Right ventricle myocardium superior (tissue), 1 donor: Measurements from ENCODE around the gene P2RX2. TPM values are rescaled to one million over a fixed set of nuclear protein-coding genes. Genes with fewer than 3 reads are reported as not detected.
"Not testable (repeated sequence)": the region's sequence is repeated elsewhere in the genome, so short reads cannot be mapped to it uniquely, and the experiment has no call there.

Source experiments
- ATAC-seq: fragments of 200-7000 bp; cut with Tn5 transposase; one replicate; pipeline ENCODE4 v1.9.1; 2020; ENCODE audit warnings: mild to moderate bottlenecking; ENCODE audit not compliant: poor library complexity
- DNase-seq: peaks from one replicate; pipeline ENCODE4 v3.0.0-alpha.2; 2020
- intact Hi-C: fragments of 100-400 bp; cut with DNase I; formaldehyde crosslinking; loops from one replicate; pipeline ENCODE4 v1.11.2; 2022
- total RNA-seq: library from RNA; stranded (reverse); fragmentation: NEBNext Ultra II Directional; extraction: Animal tissue kit (Norgen Biotek cat#: 25700); gene quantifications from one replicate; pipeline ENCODE4 v1.2.1, GENCODE V29; 2021
- donor health status: DM: no; HTN: yes; CAD: no; lungs with severe emphysema.

Gene P2RX2
- total RNA-seq, 1 donor from 2014 or later = not detected

DNA sequence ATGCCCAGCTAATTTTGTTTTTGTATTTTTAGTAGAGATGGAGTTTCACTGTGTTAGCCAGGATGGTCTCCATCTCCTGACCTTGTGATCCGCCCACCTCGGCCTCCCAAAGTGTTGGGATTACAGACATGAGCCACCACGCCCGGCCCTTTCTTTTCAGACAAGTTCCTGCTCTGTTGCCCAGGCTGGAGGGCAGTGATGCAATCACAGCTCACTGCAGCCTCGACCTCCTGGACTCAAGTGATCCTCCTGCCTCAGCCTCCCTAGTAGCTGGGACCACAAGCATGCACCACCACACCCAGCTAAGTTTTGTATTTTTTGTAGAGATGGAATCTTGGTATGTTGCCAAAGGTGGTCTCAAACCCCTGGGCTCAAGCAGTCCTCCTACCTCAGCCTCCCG, 19.1 kb upstream of the P2RX2 start:
- ATAC-seq, DNase-seq, intact Hi-C loops: not testable (repeated sequence)

DNA sequence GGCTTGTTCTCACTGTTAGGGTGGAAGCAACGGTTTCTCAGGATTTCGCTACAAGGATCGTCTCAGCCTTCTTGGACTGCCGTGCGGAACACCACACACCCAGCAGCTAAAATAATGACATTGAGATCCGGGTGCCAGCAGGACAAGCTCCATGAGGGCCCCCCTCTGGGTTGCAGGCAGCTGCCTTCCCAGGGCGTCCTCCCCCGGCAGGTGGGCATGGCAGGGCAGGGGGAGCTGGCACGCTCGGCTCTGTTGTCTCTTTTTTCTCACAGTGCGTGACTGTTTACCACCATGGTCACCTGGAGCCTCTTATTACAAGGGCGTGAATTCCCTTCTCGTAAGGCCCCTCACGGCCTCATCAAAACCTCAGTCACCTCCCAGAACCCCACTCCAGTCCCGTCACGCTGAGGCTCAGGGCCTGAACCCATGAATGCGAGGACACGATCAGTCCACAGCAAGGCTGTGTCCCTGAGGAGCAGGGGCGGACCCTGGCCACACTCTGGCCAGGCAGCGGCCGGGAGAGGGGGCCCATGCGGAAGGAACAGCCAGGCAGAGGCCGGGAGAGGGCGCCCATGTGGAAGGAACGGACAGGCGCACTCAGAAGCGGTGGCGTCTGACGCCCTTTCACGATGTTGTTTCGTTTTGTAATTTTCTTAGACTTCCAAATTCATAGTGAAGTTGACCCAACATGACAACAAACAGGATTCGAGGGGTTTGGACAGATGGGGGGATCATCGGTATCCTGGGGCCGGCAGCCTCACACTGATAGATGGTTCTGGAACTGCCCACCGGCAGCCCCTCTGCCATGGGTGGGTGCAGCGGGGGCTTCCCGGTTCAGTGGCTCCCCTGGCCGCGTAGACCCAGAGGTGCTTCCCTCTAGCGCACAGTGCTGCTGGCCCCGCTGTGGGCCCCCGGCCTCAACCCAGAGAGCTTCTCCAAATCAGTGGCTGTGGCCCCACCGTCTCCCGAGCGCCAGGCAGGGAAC, 18.2 kb upstream of the P2RX2 start:
- DNase-seq = peak; percentile 85
- intact Hi-C loops = no loop called here
- peak; percentile 75 for ATAC-seq

DNA sequence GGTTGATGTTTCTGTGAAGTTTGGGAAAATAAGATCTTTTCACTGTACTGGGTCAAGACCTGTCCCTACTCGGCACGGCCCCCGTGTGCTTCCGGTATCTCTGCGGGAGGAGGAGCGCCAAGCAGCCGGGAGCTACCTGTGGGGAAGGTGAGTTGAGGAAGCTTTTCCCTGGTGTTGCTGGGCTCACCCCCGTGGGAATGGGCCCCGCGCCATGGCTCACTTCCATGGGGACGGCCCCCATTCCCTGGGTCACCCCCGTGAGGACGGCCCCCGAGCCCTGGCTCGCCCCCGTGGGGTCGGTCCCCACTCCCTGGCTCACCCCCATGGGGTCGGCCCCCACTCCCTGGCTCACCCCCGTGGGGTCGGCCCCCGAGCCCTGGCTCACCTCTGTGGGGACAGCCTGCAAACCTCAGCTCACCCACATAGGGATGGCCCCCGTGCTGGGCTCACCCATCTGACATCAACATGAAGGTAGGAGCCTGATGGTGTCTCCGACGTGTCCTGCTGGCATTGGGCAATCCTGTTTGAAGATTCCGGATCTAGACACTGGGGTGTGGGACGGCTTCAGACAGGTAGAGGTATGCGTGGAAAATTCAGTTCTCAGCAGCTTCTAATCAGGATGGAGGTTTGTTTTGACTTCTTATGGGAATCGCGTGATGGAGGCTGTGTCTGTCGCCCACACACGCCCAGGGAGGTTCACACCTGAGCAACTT, 17.2 kb upstream of the P2RX2 start:
- DNase-seq = no peak
- intact Hi-C loops = no loop called here
- ATAC-seq = no peak

DNA sequence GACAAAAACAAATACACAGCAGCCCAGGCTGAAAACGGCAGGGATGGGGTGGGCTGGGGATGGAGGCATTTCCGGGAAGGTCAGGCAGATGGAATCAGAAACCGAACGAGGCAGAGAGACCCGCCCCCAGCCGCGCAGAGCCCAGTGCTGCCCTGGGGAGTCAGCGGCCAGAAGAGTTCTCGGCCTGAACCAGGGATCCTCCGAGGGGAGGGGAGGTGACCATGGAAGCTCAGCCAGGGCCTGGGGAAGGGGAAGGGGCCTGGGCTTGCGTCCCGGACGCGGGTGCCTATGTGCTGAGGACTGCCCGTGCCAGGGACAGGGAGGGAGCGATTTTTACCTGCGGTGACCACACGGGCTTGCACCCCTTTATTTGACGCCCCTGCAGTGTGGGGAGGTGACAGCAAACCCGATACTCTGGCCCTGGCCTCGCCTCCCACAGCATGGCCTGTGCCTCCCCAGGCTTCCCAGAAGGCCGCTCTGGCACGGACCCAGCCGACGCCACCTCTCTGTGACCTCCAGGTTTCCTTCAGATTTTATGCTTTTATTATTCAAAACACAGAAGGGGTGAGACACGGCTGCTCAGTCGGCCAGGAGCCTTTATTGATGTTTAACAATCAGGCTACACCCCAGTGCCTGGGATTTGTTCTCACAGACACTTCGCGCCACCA, 15.9 kb upstream of the P2RX2 start:
- intact Hi-C loops = no loop called here
- ATAC-seq (no peak), DNase-seq (peak; percentile 63)

DNA sequence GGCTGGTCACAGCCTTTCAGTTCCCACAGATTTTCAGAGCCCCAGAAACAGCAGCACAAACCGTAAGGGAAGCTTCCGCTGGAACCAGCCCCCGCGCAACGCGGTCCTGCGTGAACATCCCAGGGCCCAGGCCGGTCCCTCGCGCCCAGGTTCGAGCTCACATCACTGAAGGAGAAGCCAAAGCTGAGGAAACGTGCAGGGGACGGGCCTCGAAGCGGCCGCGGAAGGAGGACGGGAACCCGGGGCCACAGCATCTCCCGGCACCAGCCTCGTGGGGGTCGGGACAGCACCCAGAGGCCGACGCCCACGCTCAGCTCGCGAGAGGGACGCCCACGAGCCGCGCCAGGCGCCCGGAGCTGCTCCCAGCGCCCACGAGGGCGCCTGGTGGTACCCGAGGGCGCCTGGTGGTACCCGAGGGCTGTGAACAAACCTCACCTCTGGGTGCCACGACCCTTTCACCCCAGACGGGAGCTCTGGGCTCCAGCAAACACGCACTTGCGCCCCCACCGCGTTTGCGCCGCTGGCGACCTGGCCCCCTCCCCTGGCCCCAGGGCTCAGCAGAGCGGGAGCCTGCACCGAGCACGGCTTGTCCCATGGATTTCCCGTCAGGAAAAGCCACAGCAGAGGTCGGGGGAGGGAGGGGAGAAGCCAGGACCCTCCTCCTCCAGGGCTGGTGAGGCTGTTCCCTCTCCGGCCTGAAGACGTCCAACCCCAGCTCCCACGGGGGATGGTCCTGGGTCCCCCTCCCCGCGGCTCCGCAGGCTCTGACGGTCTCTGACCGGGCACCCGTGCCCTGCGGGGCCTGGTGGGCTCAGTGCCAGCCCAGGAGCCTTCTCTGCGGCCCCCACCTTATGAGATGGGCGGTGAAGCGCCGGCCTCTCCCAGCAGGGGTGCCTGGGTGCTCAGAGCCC, 15.1 kb upstream of the P2RX2 start:
- DNase-seq = peak; percentile 49
- intact Hi-C loops = no loop called here
- peak; percentile 34 for ATAC-seq

DNA sequence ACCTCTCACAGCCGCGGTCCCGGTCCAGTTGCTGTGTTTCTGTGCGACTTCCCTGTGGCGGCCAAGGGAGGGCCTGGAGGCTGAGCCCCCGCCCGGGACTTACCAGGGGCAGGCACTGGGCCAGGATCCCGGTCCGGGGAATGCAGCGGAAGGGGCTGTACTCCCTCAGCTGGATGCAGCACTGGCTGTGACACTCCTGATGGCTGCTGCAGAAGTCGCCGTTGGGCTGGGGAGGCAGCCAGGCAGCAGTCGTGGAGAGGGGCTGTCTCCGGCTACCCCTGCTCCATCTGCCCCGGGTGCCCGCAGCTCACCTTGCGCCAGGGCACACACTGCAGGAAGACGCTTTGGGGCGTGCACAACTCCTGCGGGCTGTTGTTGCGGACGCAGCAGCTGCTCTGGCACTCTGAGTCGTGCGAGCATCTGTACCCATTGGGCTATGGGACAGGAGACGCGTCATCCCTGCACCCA, 14.4 kb upstream of the P2RX2 start:
- intact Hi-C loops = no loop called here
- DNase-seq = peak; percentile 67
- peak; percentile 59 for ATAC-seq

DNA sequence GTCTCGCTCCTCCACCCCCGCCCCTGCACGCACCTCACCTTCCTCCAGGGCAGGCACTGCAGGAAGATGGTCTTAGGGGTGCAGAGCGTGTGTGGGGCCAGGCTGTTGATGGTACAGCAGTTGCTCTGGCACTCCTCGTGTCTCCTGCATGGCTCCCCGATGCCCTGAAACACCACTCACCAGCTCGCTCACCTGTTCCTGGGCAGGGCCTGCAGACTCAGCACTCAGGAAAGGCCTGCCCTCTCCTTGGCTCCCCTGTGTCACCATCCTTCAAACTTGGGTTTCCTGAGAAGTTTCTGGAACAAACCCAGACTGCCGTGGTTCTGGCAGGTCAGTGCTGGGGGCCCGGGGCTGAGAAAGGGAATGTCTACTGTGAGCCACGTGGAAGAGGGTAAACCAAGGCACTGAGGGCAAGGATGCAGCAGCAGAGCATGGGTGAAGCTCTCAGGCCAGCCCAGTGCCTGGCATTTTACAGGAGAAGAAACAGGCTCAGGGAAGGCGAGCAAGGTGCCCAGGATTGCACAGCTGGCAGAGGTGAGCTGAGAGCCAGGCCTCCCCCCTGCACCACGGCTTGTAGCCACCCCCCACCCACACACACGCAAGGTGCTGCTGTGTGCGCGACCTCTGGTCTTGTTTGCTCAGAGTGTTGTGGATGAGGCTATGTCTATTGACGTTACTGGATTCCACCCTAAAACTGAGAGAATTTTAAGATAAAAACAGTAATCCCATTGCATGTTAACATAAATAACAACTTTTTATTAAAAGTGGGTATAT, 13.7 kb upstream of the P2RX2 start:
- intact Hi-C loops = no loop called here
- no peak for ATAC-seq

DNA sequence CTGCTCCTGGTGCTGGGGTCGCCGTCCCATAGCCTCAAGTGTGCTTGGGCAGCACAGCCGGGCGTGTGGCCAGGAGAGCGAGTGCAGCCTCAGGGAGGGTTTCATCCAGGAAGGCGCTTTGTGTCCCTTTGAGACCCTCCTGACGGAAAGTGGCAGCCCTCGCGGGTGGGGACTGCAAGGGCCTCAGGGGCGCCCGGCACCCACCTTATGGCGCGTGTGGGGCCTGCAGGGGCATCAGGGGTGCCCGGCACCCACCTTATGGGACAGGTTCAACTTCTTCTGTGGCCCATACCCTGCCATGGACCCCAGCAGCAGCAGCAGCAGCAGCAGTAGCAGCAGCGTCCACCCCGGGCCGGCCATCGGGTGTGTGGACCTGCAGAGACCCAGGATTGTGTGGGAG, 12.7 kb upstream of the P2RX2 start:
- intact Hi-C loops = no loop called here
- no peak for DNase-seq
- no peak for ATAC-seq

More for the DNA sequence above, 13.7 kb upstream of the P2RX2 start:
- peak; percentile 19 for DNase-seq

DNA sequence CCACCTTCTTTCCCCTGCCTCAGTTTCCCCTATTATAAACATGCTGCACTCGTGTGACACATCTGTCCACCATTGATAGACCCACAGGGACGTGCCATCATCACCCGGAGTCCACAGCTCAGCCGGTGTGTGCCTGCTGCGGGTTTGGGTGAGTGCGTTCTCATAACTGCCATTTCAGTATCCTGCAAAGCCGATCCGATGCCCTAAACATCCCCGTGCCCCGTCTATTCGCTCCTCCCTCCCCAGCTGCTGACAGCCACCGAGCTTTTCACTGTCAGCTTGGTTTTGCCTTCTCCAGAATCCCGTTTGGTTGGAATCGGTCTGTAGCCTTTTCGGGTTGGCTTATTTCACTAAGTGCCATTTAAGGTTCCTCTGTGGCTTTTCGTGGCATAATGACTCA, 12.1 kb upstream of the P2RX2 start:
- no peak for ATAC-seq
- no peak for DNase-seq
- intact Hi-C loops = no loop called here

DNA sequence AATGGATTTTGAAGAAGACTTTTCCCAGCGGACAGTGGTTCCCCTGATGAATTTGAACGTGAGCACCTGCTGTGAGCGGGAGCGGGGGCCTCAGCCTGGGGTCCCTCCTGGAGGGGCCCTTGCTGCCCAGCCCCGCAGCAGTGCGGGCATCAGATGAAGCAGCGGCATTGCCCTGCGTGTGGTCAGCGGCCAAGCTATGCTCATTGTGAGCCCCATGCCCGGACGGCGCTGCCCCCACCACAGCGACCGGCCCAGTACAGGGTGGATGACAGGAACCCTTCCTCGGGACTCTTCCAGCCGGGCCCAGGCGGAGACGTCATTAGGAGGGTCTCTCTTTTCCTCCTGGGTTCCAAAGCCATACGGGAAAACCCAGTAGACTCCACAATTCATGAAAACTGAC, 11.6 kb upstream of the P2RX2 start:
- intact Hi-C loops = no loop called here
- DNase-seq (no peak), ATAC-seq (no peak)

DNA sequence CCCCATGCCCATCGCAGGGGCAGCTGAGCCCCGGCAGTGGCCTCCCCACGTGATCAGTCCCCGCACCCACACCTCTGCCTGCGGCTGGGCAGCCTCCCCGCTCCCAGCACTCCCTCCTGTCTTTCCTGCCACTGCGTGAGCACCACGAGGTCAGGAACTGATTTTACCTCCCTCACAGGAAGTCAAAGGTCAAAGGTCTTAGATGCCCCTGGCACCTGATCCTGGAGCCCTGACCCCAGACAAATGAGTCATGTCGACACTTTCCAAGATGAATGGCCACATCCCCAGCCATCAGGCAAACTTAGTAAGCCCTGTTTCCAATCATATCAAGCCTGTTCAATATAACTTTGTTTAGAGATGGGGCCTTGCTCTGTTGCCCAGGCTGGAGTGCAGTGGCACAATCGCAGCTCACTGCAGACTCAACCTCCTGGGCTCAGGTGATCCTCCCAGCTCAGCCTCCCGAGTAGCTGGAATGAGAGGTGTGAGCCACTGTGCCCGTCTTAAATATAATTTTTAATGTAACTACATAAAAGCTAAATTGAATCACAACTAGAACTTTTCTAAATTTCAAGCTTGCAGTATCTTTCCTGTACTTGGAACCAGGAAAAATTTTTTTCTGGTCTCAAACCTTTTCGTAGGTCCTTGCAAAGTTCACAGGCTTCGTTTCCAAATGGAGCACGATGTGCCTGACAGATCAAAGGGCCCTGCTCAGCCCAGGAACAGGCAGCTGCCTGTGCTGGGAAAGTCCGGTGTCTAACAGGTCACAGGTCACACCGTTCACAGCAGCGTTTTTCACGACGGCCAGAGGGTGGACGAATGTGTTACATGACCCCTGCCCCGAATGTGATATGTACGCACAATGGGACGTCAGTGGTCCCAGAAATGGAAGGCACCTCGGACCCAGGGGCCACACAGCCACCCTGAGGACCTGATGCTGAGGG, 10.1 kb upstream of the P2RX2 start:
- intact Hi-C loops = no loop called here
- ATAC-seq (no peak), DNase-seq (no peak)

DNA sequence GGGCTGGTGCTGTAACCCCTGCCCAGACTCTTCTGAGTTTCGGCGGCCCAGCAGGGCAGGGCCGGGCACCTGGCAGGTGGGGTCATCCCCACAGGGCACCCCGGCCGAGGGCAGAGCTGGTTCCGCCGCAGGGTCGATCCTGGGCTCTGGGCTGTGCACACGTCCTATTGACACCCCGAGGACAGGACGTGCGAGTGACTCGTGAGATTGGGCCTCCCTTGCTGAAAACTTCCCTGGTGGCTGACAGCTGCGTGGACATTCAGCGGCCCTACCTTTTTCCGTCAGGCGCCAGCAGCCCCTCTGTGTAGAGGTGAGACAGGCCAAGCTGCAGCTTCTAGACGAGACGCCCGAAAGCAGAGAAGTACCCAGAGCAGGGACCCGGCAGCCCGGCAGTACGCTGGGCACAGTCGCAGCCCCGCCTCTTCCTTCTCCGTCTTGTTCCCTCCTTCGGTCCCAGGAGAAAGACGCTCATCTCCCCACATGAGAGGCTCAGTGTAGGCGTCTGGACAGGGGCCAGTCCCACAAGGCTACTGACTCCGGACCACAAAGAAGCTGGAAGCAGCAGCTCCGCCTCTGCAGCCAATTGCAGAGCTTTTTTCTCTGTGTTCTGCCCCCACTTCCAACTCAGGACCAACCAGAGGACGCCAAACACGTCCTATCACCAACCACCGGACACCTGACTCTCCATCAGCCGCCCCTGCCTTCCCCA, 8.4 kb upstream of the P2RX2 start, which contains the start of gene LRCOL1:
LRCOL1 (minus strand) TSS at position 532 of the 709 bp plus-strand sequence. CDS start 4,331 bp downstream, outside the sequence.
- intact Hi-C loops = no loop called here
- ATAC-seq = peak; percentile 40
- DNase-seq = peak; percentile 71

DNA sequence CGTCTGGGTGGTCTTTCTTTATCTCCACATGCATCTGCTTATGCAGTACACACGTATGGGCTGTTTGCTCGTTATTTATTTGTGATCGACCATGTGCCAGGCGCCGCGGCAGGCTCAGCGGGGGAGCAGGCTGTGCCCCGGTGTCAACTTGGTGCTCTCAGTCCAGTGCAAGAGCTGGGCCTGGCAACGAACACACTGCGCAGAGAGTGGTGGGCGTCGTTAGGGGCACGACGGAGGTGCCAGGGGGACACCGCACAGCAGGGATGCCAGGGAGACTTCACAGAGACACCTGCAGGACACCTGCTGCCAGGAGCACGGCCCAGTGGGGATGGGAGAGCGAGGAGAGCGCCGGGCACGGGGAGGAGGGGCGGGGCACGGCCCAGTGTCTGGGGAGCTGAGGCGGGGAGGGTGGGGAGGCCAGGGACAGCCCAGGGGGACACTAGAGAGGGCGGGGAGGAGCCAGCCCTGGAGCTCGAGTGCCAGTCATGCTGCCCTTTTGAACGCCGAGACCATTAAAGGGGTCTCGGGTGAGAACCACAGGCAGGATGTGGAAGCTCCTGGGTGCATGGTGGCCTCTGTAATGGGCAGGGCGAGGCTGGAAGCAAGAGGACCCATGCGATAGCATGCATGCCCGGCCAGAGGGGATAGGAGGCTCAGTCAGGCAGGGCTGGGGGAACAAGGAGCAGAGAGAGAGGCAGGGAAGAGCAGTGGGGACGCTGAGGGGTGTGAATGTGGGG, 7.5 kb upstream of the P2RX2 start:
- no peak for ATAC-seq
- no peak for DNase-seq
- intact Hi-C loops = no loop called here

DNA sequence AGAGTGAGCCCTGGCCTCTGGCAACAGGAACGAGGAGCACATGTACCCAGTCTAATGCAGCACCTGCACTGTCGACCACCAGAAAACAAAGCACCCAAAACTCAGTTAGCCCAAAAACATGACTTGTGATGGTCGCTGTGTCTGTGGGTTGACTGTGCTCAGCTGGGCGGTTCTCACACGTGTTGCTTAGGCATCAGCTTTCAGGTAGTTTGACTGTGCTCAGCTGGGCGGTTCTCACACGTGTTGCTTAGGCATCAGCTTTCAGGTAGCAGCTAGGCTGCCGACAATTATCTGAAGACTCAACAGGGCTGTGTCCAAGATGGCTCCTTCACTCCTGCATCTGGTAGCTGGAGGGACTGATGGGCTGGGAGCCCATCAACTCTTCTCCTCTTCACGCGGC, 7.0 kb upstream of the P2RX2 start:
- intact Hi-C loops = no loop called here
- ATAC-seq (no peak), DNase-seq (no peak)

DNA sequence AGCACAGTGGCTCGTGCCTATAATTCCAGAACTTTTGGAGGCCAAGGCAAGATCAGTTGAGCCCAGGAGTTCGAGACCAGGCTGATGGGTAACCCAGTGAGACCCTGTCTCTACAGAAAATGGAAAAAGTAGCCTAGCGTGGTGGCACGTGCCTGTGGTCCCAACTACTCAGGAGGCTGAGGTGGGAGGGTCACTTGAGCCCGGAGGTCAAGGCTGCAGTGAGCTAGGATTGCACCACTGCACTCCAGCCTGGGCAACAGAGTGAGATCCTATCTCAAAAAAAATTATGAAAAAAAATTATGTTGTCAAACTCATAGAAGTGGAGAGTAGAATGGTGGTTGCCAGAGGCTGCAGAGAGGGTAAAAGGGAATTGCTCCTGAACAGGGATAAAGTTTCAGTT, 4.5 kb upstream of the P2RX2 start:
- intact Hi-C loops = loop anchor here (2.0 kb wide), 1 partner anchor 199 kb away; no protein-coding TSS in a partner anchor
- DNase-seq (no peak), ATAC-seq (no peak)
